OCI-LY3 (cell line): ENCODE measurements around the gene RUNX2.

Experiments used
- H2AFZ ChIP-seq: fragments of 200-600, 300-600 bp; shearing (Covaris generic); 2 replicates; pipeline ENCODE4 v1.6.0; 2014; ENCODE audit warnings: antibody characterized with exemption, low read depth, low read length
- H3K27ac ChIP-seq: fragments of 200-600, 300-600 bp; sonication (generic); 2 replicates; pipeline ENCODE4 v1.5.1; 2014; ENCODE audit warnings: mild to moderate bottlenecking, low read length, moderate library complexity, mixed read lengths
- H3K27me3 ChIP-seq: fragments of 200-600, 300-600 bp; sonication (generic); 2 replicates; pipeline ENCODE4 v1.6.1; 2014; ENCODE audit warnings: low read depth, low read length, mixed read lengths
- H3K36me3 ChIP-seq: fragments of 200-600, 300-600 bp; sonication (generic); replicated peaks from 2 replicates; pipeline ENCODE3; 2014; ENCODE audit warnings: low read depth, low read length, mixed read lengths
- H3K4me1 ChIP-seq: fragments of 300-600, 200-600 bp; sonication (generic); 2 replicates; pipeline ENCODE4 v1.6.1; 2014; ENCODE audit warnings: low read length, mixed read lengths
- H3K4me2 ChIP-seq: fragments of 200-600, 300-600 bp; sonication (generic); 2 replicates; pipeline ENCODE4 v1.6.1; 2014; ENCODE audit warnings: low read length, mixed read lengths
- H3K4me3 ChIP-seq: fragments of 300-600, 200-600 bp; sonication (generic); 2 replicates; pipeline ENCODE4 v1.5.1; 2014; ENCODE audit warnings: antibody characterized with exemption, mild to moderate bottlenecking, low read length, moderate library complexity
- H3K79me2 ChIP-seq: fragments of 300-600, 200-600 bp; shearing (Covaris generic); 2 replicates; pipeline ENCODE4 v1.6.1; 2014; ENCODE audit warnings: mild to moderate bottlenecking, low read length, mixed read lengths
- H3K9ac ChIP-seq: fragments of 300-600, 200-600 bp; shearing (Covaris generic); 2 replicates; pipeline ENCODE4 v1.6.0; 2014; ENCODE audit warnings: mild to moderate bottlenecking, low read length, moderate library complexity
- H3K9me3 ChIP-seq: fragments of 200-600, 300-600 bp; shearing (Covaris generic); 2 replicates; pipeline ENCODE4 v1.6.1; 2014; ENCODE audit warnings: low read length, mixed read lengths; ENCODE audit not compliant: insufficient read depth
- H4K20me1 ChIP-seq: fragments of 200-600, 300-600 bp; sonication (generic); 2 replicates; pipeline ENCODE4 v1.6.1; 2016; ENCODE audit warnings: low read length, mixed read lengths; ENCODE audit not compliant: insufficient read depth
- EZH2phosphoT487 ChIP-seq: fragments of 200-600 bp; shearing (Covaris generic); IDR thresholded peaks from 2 replicates; pipeline ENCODE4 v1.6.1; 2018; ENCODE audit warnings: antibody characterized with exemption, mixed run types, low read depth
- TF ChIP-seq, protein P1 (sequence below): fragments of 200-600, 300-600 bp; sonication (generic); IDR thresholded peaks from 2 replicates; pipeline ENCODE4 v1.5.1; 2014; ENCODE audit warnings: antibody characterized with exemption, low read length, low read depth

Gene RUNX2

DNA sequence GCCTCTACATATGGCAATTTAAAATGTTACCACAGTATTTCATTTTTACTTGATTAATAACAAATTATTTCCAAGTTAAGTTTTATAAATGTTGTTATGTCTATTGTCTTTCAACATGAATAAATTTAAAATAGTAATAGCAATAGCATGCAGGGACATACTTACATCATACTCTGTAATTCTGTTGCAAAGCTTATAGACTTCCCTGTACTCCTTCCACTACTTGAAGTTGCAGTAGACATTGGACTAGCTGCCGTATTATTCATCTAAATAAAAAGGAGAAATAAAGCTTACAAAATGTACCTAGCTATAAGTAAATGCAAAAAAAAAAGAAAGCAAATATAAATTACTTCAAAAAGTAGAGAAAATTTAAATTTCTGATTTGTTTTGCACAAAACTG is 36.9 kb downstream of the RUNX2 start:
- Histone ChIP-seq H3K27ac (no peak overlapping the region), H3K27me3 (no peaks in the 10 kb centered on the region), H3K4me3 (no peak overlapping the region), H4K20me1 (no peaks in the 10 kb centered on the region), H3K4me1 (peaks cover 5% of the 10 kb centered on the region), H2AFZ (no peak overlapping the region), H3K9me3 (no peaks in the 10 kb centered on the region), H3K9ac (no peak overlapping the region), H3K36me3 (no peaks in the 10 kb centered on the region), H3K4me2 (no peak overlapping the region), H3K79me2 (no peaks in the 10 kb centered on the region)
- no peak for TF ChIP-seq EZH2phosphoT487
- TF ChIP-seq, protein P1, sequence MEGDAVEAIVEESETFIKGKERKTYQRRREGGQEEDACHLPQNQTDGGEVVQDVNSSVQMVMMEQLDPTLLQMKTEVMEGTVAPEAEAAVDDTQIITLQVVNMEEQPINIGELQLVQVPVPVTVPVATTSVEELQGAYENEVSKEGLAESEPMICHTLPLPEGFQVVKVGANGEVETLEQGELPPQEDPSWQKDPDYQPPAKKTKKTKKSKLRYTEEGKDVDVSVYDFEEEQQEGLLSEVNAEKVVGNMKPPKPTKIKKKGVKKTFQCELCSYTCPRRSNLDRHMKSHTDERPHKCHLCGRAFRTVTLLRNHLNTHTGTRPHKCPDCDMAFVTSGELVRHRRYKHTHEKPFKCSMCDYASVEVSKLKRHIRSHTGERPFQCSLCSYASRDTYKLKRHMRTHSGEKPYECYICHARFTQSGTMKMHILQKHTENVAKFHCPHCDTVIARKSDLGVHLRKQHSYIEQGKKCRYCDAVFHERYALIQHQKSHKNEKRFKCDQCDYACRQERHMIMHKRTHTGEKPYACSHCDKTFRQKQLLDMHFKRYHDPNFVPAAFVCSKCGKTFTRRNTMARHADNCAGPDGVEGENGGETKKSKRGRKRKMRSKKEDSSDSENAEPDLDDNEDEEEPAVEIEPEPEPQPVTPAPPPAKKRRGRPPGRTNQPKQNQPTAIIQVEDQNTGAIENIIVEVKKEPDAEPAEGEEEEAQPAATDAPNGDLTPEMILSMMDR, result no peak

DNA sequence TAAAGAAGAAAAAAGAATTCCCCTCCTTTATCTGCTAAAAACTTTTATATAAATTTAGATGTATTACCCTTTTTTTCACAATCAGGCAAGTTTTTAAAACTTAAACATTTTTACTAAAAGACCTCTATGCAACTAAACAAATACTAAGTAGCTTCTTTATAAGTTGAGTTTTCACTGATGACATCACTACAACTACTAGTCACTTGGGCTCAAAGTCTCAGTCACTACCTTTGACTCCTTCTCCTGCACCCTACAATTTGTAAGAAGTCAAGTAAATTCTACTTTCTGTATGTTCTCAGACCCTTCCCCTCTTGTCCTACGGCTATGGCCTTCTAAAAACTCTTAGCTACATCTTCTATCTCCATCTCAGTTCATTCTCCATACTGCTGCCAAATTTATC is 38.4 kb downstream of the RUNX2 start:
- Histone ChIP-seq H3K9me3 (no peaks in the 10 kb centered on the region), H3K36me3 (no peaks in the 10 kb centered on the region), H3K79me2 (no peaks in the 10 kb centered on the region), H3K9ac (no peak overlapping the region), H3K4me1 (peaks cover 10% of the 10 kb centered on the region), H2AFZ (no peak overlapping the region), H3K4me3 (no peak overlapping the region), H3K4me2 (no peak overlapping the region), H3K27me3 (no peaks in the 10 kb centered on the region), H4K20me1 (no peaks in the 10 kb centered on the region), H3K27ac (no peak overlapping the region)
- TF ChIP-seq, protein P1, result no peak
- no peak for TF ChIP-seq EZH2phosphoT487

DNA sequence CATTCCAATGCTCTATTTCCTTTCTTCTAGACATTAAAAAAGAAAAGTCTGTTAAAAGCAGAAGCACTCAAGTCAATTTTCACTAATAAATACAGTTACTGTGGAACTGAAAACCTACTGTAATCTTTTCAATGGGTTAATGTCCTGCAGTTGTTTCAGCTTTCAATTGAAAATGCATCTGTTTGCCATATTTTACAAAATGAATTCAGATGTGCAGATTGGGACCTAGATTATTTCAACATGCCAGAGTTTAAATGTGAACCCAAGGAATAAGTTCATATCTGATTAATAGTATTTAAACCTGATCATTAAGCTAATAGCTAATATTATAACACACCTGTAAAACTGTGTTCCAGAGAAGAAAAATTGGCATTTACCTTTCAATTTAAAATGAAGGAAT is 39.9 kb downstream of the RUNX2 start:
- H3K79me2 ChIP-seq, result no peaks in the 10 kb centered on the region
- no peak for TF ChIP-seq EZH2phosphoT487
- TF ChIP-seq, protein P1, result no peak
- H3K9me3 ChIP-seq, result no peaks in the 10 kb centered on the region
- H3K27ac ChIP-seq, result no peak overlapping the region
- H3K9ac ChIP-seq, result no peak overlapping the region
- no peaks in the 10 kb centered on the region for H3K36me3 ChIP-seq
- H3K4me2 ChIP-seq, result no peak overlapping the region
- no peak overlapping the region for H3K4me3 ChIP-seq
- no peaks in the 10 kb centered on the region for H4K20me1 ChIP-seq
- no peaks in the 10 kb centered on the region for H3K27me3 ChIP-seq
- H3K4me1 ChIP-seq, result peaks cover 17% of the 10 kb centered on the region
- no peak overlapping the region for H2AFZ ChIP-seq

DNA sequence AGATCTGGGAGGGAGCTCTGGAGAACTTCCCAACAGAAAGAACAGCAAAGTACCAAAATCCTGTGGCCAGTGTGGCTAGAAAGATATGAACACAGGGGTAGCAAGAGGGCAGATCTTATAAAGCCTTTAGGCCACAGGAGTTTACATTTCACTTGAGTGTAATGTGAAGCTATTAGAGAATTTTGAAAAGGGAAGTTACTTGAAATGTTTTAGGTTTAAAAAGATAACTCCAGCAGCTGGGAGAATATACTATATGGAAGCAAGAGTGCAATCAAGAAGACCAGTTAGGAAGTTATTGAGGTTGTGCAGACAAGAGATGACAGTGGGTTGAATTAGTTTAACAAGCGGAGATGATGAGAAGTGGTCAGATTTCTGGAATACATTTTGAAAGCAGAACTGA is 41.7 kb downstream of the RUNX2 start:
- Histone ChIP-seq H2AFZ (no peak overlapping the region), H3K4me3 (no peak overlapping the region), H3K36me3 (no peaks in the 10 kb centered on the region), H3K4me2 (peak overlapping the region; percentile 18), H3K79me2 (no peaks in the 10 kb centered on the region), H3K9me3 (no peaks in the 10 kb centered on the region), H3K27ac (no peak overlapping the region), H3K4me1 (peaks cover 17% of the 10 kb centered on the region), H3K27me3 (no peaks in the 10 kb centered on the region), H4K20me1 (no peaks in the 10 kb centered on the region), H3K9ac (no peak overlapping the region)
- TF ChIP-seq EZH2phosphoT487, result no peak
- TF ChIP-seq, protein P1, result no peak
